Astrocyte (in vitro differentiated cells and primary cell): ENCODE measurements around the gene DIP2A. TPM values are rescaled to one million over a fixed set of nuclear protein-coding genes. Genes with fewer than 3 reads are reported as not detected.

Source experiments
- DNase-seq: peaks from one replicate; pipeline ENCODE4 v3.0.0-alpha.2; 2010; ENCODE audit warnings: low read depth
- FAIRE-seq: peaks from 2 replicates; lab custom pipeline; 2011; peaks lifted over from hg19 to GRCh38; lab: Jason Lieb, UNC
- H2AFZ ChIP-seq: 2 replicates; pipeline ENCODE4 v1.6.0; 2012; ENCODE audit warnings: low read depth, low read length, inconsistent platforms
- H3K27ac ChIP-seq: 2 replicates; pipeline ENCODE4 v1.5.1; 2011; ENCODE audit warnings: low read depth, low read length, inconsistent platforms
- H3K27me3 ChIP-seq: 2 replicates; pipeline ENCODE4 v1.6.0; 2011; ENCODE audit warnings: low read length, inconsistent platforms; ENCODE audit not compliant: insufficient read depth
- H3K36me3 ChIP-seq: 2 replicates; pipeline ENCODE4 v1.5.1; 2011; ENCODE audit warnings: low read length, inconsistent platforms; ENCODE audit not compliant: insufficient read depth
- H3K4me1 ChIP-seq: 2 replicates; pipeline ENCODE4 v1.5.1; 2011; ENCODE audit warnings: low read length, inconsistent platforms; ENCODE audit not compliant: insufficient read depth
- H3K4me2 ChIP-seq: 2 replicates; pipeline ENCODE4 v1.6.0; 2012; ENCODE audit warnings: low read length, inconsistent platforms
- H3K4me3 ChIP-seq: 2 replicates; pipeline ENCODE4 v1.5.1; 2011; ENCODE audit warnings: low read depth, mild to moderate bottlenecking, low read length, inconsistent platforms; ENCODE audit not compliant: insufficient read depth
- H3K79me2 ChIP-seq: 2 replicates; pipeline ENCODE4 v1.6.0; 2012; ENCODE audit warnings: mild to moderate bottlenecking, low read length, inconsistent platforms; ENCODE audit not compliant: insufficient read depth
- H3K9ac ChIP-seq: 2 replicates; pipeline ENCODE4 v1.6.0; 2012; ENCODE audit warnings: mild to moderate bottlenecking, low read length, inconsistent platforms
- H3K9me3 ChIP-seq: 2 replicates; pipeline ENCODE4 v1.5.1; 2012; ENCODE audit warnings: low read depth, mild to moderate bottlenecking, low read length, inconsistent platforms; ENCODE audit not compliant: insufficient read depth
- H4K20me1 ChIP-seq: 2 replicates; pipeline ENCODE4 v1.6.0; 2012; ENCODE audit warnings: low read length, inconsistent platforms; ENCODE audit not compliant: insufficient read depth
- H3K27ac Mint-ChIP-seq: one replicate; pipeline ENCODE4 v1.8.0; 2021; ENCODE audit warnings: mild to moderate bottlenecking, mixed read lengths; ENCODE audit not compliant: unreplicated experiment
- H3K27me3 Mint-ChIP-seq: one replicate; pipeline ENCODE4 v1.8.0; 2021; ENCODE audit warnings: low read depth, mixed read lengths; ENCODE audit not compliant: unreplicated experiment
- H3K36me3 Mint-ChIP-seq: one replicate; pipeline ENCODE4 v1.8.0; 2021; ENCODE audit warnings: low read depth, mixed read lengths; ENCODE audit not compliant: unreplicated experiment
- H3K4me1 Mint-ChIP-seq: one replicate; pipeline ENCODE4 v1.8.0; 2021; ENCODE audit warnings: low read depth, mixed read lengths; ENCODE audit not compliant: unreplicated experiment
- H3K4me3 Mint-ChIP-seq: one replicate; pipeline ENCODE4 v1.8.0; 2021; ENCODE audit warnings: mild to moderate bottlenecking, moderate library complexity, mixed read lengths; ENCODE audit not compliant: unreplicated experiment
- H3K9me3 Mint-ChIP-seq: one replicate; pipeline ENCODE4 v1.8.0; 2021; ENCODE audit warnings: mild to moderate bottlenecking, mixed read lengths; ENCODE audit not compliant: unreplicated experiment
- EZH2 ChIP-seq: IDR thresholded peaks from 2 replicates; pipeline ENCODE4 v1.6.1; 2012; ENCODE audit warnings: mild to moderate bottlenecking, low read length, inconsistent platforms; ENCODE audit not compliant: insufficient read depth
- total RNA-seq: library from RNA; stranded (reverse); gene quantifications from 2 replicates; pipeline ENCODE4 v1.2.1, GENCODE V29; 2021
- TF ChIP-seq, protein P1 (sequence below): IDR thresholded peaks from 2 replicates; pipeline ENCODE4 v1.5.1; 2011; ENCODE audit warnings: low read depth, mild to moderate bottlenecking, inconsistent platforms, low read length, moderate library complexity; ENCODE audit not compliant: insufficient read depth

DIP2A gene
- total RNA-seq, 1 donor from 2014 or later = 35.4 TPM

- no peak overlapping the region for H3K4me3 Mint-ChIP-seq
- Histone ChIP-seq H3K79me2 (no peaks in the 10 kb centered on the region), H3K9ac (no peak overlapping the region), H3K4me1 (no peaks in the 10 kb centered on the region), H4K20me1 (peaks cover 4% of the 10 kb centered on the region), H3K36me3 (peaks cover 4% of the 10 kb centered on the region), H3K4me2 (no peak overlapping the region), H3K4me3 (no peak overlapping the region), H2AFZ (no peak overlapping the region), H3K27ac (no peak overlapping the region), H3K27me3 (no peaks in the 10 kb centered on the region), H3K9me3 (no peaks in the 10 kb centered on the region)
- no peak for TF ChIP-seq EZH2
- TF ChIP-seq, protein P1, sequence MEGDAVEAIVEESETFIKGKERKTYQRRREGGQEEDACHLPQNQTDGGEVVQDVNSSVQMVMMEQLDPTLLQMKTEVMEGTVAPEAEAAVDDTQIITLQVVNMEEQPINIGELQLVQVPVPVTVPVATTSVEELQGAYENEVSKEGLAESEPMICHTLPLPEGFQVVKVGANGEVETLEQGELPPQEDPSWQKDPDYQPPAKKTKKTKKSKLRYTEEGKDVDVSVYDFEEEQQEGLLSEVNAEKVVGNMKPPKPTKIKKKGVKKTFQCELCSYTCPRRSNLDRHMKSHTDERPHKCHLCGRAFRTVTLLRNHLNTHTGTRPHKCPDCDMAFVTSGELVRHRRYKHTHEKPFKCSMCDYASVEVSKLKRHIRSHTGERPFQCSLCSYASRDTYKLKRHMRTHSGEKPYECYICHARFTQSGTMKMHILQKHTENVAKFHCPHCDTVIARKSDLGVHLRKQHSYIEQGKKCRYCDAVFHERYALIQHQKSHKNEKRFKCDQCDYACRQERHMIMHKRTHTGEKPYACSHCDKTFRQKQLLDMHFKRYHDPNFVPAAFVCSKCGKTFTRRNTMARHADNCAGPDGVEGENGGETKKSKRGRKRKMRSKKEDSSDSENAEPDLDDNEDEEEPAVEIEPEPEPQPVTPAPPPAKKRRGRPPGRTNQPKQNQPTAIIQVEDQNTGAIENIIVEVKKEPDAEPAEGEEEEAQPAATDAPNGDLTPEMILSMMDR = no peak
- H3K9me3 Mint-ChIP-seq = no peaks in the 10 kb centered on the region
- DNase-seq (no peak), FAIRE-seq (no peak)
- H3K27ac Mint-ChIP-seq = no peak overlapping the region
- H3K36me3 Mint-ChIP-seq = peaks cover 17% of the 10 kb centered on the region
- no peaks in the 10 kb centered on the region for H3K4me1 Mint-ChIP-seq
- H3K27me3 Mint-ChIP-seq = no peaks in the 10 kb centered on the region
Measured at GRCh38 chr21:46423546-46424038, 35.1 kb upstream of the DIP2A start.

GRCh38 chr21:46424039-46424591 lies 34.6 kb upstream of the DIP2A start:
- Histone ChIP-seq H3K9me3 (no peaks in the 10 kb centered on the region), H3K4me3 (no peak overlapping the region), H3K4me1 (no peaks in the 10 kb centered on the region), H3K9ac (no peak overlapping the region), H3K4me2 (no peak overlapping the region), H2AFZ (no peak overlapping the region), H3K27me3 (no peaks in the 10 kb centered on the region), H3K36me3 (peaks cover 4% of the 10 kb centered on the region), H3K27ac (no peak overlapping the region), H3K79me2 (no peaks in the 10 kb centered on the region), H4K20me1 (peaks cover 4% of the 10 kb centered on the region)
- no peak overlapping the region for H3K4me3 Mint-ChIP-seq
- H3K27me3 Mint-ChIP-seq = no peaks in the 10 kb centered on the region
- H3K4me1 Mint-ChIP-seq = no peaks in the 10 kb centered on the region
- TF ChIP-seq, protein P1 = no peak
- TF ChIP-seq EZH2 = no peak
- FAIRE-seq (no peak), DNase-seq (no peak)
- H3K27ac Mint-ChIP-seq = no peak overlapping the region
- no peaks in the 10 kb centered on the region for H3K9me3 Mint-ChIP-seq
- H3K36me3 Mint-ChIP-seq = peaks cover 14% of the 10 kb centered on the region

- H3K27ac Mint-ChIP-seq = no peak overlapping the region
- Histone ChIP-seq H3K4me1 (no peaks in the 10 kb centered on the region), H3K27ac (no peak overlapping the region), H3K9ac (no peak overlapping the region), H4K20me1 (peaks cover 4% of the 10 kb centered on the region), H3K79me2 (no peaks in the 10 kb centered on the region), H3K36me3 (peaks cover 4% of the 10 kb centered on the region), H2AFZ (no peak overlapping the region), H3K4me2 (no peak overlapping the region), H3K9me3 (no peaks in the 10 kb centered on the region), H3K27me3 (no peaks in the 10 kb centered on the region), H3K4me3 (no peak overlapping the region)
- H3K9me3 Mint-ChIP-seq = no peaks in the 10 kb centered on the region
- peaks cover 14% of the 10 kb centered on the region for H3K36me3 Mint-ChIP-seq
- FAIRE-seq (no peak), DNase-seq (no peak)
- no peak overlapping the region for H3K4me3 Mint-ChIP-seq
- TF ChIP-seq, protein P1 = no peak
- TF ChIP-seq EZH2 = no peak
- H3K27me3 Mint-ChIP-seq = no peaks in the 10 kb centered on the region
- no peaks in the 10 kb centered on the region for H3K4me1 Mint-ChIP-seq
Measured at GRCh38 chr21:46424621-46425020, 34.1 kb upstream of the DIP2A start.
